ENCODE data around the gene UBAC2.

DNA sequence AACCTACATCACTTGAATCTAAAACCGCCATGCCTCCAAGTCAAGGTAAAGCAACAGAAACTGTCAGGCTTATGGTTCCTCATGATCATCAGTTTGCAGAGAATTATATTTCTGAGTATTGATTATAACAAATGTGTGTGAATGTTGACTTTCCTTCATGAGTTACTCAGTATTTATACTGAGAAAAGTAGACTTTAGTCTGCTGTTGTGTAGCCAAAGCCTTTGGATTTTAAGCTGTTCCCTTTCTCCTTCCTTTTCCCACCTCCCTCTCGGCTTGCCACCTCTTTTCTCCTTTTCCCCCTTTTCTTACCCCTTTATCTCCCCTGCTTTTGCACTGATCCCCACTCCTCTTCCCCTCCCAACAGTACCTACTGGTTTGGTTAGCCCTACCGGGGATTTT, 78.2 kb downstream of the UBAC2 start:
- TF ChIP-seq CTCF (IDR thresholded peaks at IDR 0.05; ENCODE audit: low read depth, low read length, missing input control) = no peak
- TF ChIP-seq GABPA (IDR thresholded peaks at IDR 0.05 in 1 of 2, conservative IDR thresholded peaks at IDR 0.05 in 1 of 2) = no peak
- TF ChIP-seq, protein P1, sequence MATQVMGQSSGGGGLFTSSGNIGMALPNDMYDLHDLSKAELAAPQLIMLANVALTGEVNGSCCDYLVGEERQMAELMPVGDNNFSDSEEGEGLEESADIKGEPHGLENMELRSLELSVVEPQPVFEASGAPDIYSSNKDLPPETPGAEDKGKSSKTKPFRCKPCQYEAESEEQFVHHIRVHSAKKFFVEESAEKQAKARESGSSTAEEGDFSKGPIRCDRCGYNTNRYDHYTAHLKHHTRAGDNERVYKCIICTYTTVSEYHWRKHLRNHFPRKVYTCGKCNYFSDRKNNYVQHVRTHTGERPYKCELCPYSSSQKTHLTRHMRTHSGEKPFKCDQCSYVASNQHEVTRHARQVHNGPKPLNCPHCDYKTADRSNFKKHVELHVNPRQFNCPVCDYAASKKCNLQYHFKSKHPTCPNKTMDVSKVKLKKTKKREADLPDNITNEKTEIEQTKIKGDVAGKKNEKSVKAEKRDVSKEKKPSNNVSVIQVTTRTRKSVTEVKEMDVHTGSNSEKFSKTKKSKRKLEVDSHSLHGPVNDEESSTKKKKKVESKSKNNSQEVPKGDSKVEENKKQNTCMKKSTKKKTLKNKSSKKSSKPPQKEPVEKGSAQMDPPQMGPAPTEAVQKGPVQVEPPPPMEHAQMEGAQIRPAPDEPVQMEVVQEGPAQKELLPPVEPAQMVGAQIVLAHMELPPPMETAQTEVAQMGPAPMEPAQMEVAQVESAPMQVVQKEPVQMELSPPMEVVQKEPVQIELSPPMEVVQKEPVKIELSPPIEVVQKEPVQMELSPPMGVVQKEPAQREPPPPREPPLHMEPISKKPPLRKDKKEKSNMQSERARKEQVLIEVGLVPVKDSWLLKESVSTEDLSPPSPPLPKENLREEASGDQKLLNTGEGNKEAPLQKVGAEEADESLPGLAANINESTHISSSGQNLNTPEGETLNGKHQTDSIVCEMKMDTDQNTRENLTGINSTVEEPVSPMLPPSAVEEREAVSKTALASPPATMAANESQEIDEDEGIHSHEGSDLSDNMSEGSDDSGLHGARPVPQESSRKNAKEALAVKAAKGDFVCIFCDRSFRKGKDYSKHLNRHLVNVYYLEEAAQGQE (IDR thresholded peaks at IDR 0.05) = no peak
- TF ChIP-seq, protein P2, sequence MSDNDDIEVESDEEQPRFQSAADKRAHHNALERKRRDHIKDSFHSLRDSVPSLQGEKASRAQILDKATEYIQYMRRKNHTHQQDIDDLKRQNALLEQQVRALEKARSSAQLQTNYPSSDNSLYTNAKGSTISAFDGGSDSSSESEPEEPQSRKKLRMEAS (IDR thresholded peaks at IDR 0.05) = no peak
- TF ChIP-seq, protein P3, sequence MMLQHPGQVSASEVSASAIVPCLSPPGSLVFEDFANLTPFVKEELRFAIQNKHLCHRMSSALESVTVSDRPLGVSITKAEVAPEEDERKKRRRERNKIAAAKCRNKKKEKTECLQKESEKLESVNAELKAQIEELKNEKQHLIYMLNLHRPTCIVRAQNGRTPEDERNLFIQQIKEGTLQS (IDR thresholded peaks at IDR 0.05) = no peak
- TF ChIP-seq EGR1 (IDR thresholded peaks at IDR 0.05; ENCODE audit: low read depth in 2 of 2) = no peak
- no peak for TF ChIP-seq YY1 (IDR thresholded peaks at IDR 0.05)
- TF ChIP-seq SP1 (IDR thresholded peaks at IDR 0.05) = peak; percentile 25
- no peak for TF ChIP-seq JUND (IDR thresholded peaks at IDR 0.05)
- TF ChIP-seq TAF1 (conservative IDR thresholded peaks at IDR 0.05) = no peak
- no peak for TF ChIP-seq FOXA1 (IDR thresholded peaks at IDR 0.05)
